WTC11 (cell line): ENCODE measurements around the gene SELENBP1. TPM values are rescaled to one million over a fixed set of nuclear protein-coding genes. Genes with fewer than 3 reads are reported as not detected.
A peak's percentile ranks its signal among the peaks of the same experiment; 100 is the strongest.

ENCODE experiments used
- ATAC-seq: fragments of 200-7000 bp; cut with Tn5 transposase; 2 replicates; pipeline ENCODE4 v1.10.0; 2021; ENCODE audit warnings: mild to moderate bottlenecking, moderate library complexity
- CTCF ChIA-PET: fragments of 300-600 bp; sonication (Branson Sonifier 250); formaldehyde crosslinking; loops from one replicate; lab custom pipeline; 2021; ENCODE audit warnings: antibody characterized with exemption; lab: Charles Lee
- POLR2A ChIA-PET: fragments of 350-600 bp; sonication (Branson Sonifier 250); formaldehyde crosslinking; loops from one replicate; lab custom pipeline; 2021; ENCODE audit warnings: antibody characterized with exemption; lab: Charles Lee
- DNase-seq: peaks from one replicate; pipeline ENCODE4 v3.0.0; 2021; ENCODE audit warnings: low spot score
- H3K27ac Mint-ChIP-seq: 2 replicates; pipeline ENCODE4 v1.8.0; 2021; ENCODE audit warnings: mixed read lengths
- H3K27me3 Mint-ChIP-seq: 2 replicates; pipeline ENCODE4 v1.8.0; 2021; ENCODE audit warnings: low read depth, mild to moderate bottlenecking, moderate library complexity, mixed read lengths
- H3K36me3 Mint-ChIP-seq: 2 replicates; pipeline ENCODE4 v1.8.0; 2021; ENCODE audit warnings: mixed read lengths
- H3K4me1 Mint-ChIP-seq: 2 replicates; pipeline ENCODE4 v1.8.0; 2022; ENCODE audit warnings: mixed read lengths
- H3K4me3 Mint-ChIP-seq: 2 replicates; pipeline ENCODE4 v1.8.0; 2021; ENCODE audit warnings: mild to moderate bottlenecking, moderate library complexity, mixed read lengths
- H3K9me3 Mint-ChIP-seq: 2 replicates; pipeline ENCODE4 v1.8.0; 2021; ENCODE audit warnings: mixed read lengths
- AR ChIP-seq: fragments of 250-450 bp; sonication (Bioruptor Pico); IDR thresholded peaks from 2 replicates; pipeline ENCODE4 v1.9.0; 2021; ENCODE audit warnings: mild to moderate bottlenecking
- ATF2 ChIP-seq: sonication (generic); formaldehyde crosslinking; IDR thresholded peaks from 2 replicates; pipeline ENCODE4 v1.8.1; 2022; ENCODE audit warnings: low read depth, missing genetic modification reagents, borderline replicate concordance
- ERG ChIP-seq: fragments of 250-450 bp; sonication (Bioruptor Pico); IDR thresholded peaks from 2 replicates; pipeline ENCODE4 v1.8.0; 2021; ENCODE audit warnings: mild to moderate bottlenecking
- FOXP1 ChIP-seq: sonication (generic); formaldehyde crosslinking; IDR thresholded peaks from 2 replicates; pipeline ENCODE4 v1.8.0; 2022; ENCODE audit warnings: missing genetic modification reagents, mild to moderate bottlenecking, moderate library complexity, borderline replicate concordance
- HMGA2 ChIP-seq: fragments of 250-450 bp; sonication (Bioruptor Pico); IDR thresholded peaks from 2 replicates; pipeline ENCODE4 v1.4.0; 2021; ENCODE audit warnings: mild to moderate bottlenecking, moderate library complexity
- HMGXB4 ChIP-seq: sonication (generic); formaldehyde crosslinking; IDR thresholded peaks from 2 replicates; pipeline ENCODE4 v1.8.1; 2023; ENCODE audit warnings: mild to moderate bottlenecking, moderate library complexity, missing genetic modification reagents
- MAX ChIP-seq: sonication (generic); formaldehyde crosslinking; IDR thresholded peaks from 2 replicates; pipeline ENCODE4 v1.8.0; 2022; ENCODE audit warnings: mild to moderate bottlenecking, missing genetic modification reagents
- NFYB ChIP-seq: sonication (generic); formaldehyde crosslinking; conservative IDR thresholded peaks from 2 replicates; pipeline ENCODE4 v1.8.0; 2022; ENCODE audit warnings: low read depth, missing genetic modification reagents
- NR2C2 ChIP-seq: sonication (generic); formaldehyde crosslinking; IDR thresholded peaks from 2 replicates; pipeline ENCODE4 v1.8.0; 2022; ENCODE audit warnings: mild to moderate bottlenecking, missing genetic modification reagents
- PRRX2 ChIP-seq: fragments of 250-450 bp; sonication (Bioruptor Pico); IDR thresholded peaks from 2 replicates; pipeline ENCODE4 v1.8.0; 2021; ENCODE audit warnings: mild to moderate bottlenecking
- SOX15 ChIP-seq: fragments of 250-450 bp; sonication (Bioruptor Pico); IDR thresholded peaks from 2 replicates; pipeline ENCODE4 v1.9.0; 2021; ENCODE audit warnings: mild to moderate bottlenecking
- TP53 ChIP-seq: sonication (generic); formaldehyde crosslinking; IDR thresholded peaks from 2 replicates; pipeline ENCODE4 v1.8.1; 2023; ENCODE audit warnings: mild to moderate bottlenecking, missing genetic modification reagents
- ZNF121 ChIP-seq: sonication (generic); formaldehyde crosslinking; IDR thresholded peaks from 2 replicates; pipeline ENCODE4 v1.8.0; 2023; ENCODE audit warnings: missing genetic modification reagents
- ZNF232 ChIP-seq: sonication (generic); formaldehyde crosslinking; IDR thresholded peaks from 2 replicates; pipeline ENCODE4 v1.8.0; 2022; ENCODE audit warnings: mild to moderate bottlenecking, missing genetic modification reagents
- ZNF263 ChIP-seq: sonication (generic); formaldehyde crosslinking; IDR thresholded peaks from 2 replicates; pipeline ENCODE4 v1.8.1; 2022; ENCODE audit warnings: low read depth, mild to moderate bottlenecking, moderate library complexity, missing genetic modification reagents
- ZNF512 ChIP-seq: sonication (generic); formaldehyde crosslinking; IDR thresholded peaks from 2 replicates; pipeline ENCODE4 v1.8.1; 2022; ENCODE audit warnings: missing genetic modification reagents, borderline replicate concordance
- total RNA-seq: library from RNA; stranded (reverse); gene quantifications from 3 replicates; pipeline ENCODE4 v1.2.3, GENCODE V29; 2021

The SELENBP1 gene
- total RNA-seq, 1 experiment from 2014 or later = 17.9 TPM

GRCh38 chr1:151336556-151336955 is 35.9 kb downstream of the SELENBP1 start (continued):
- no peak for TF ChIP-seq ERG

- DNase-seq = no peak
- no peaks in the 10 kb centered on the region; the same call in 1 of the 2 replicates for H3K27me3 Mint-ChIP-seq
- TF ChIP-seq TP53 (CRISPR knock-in tag) = no peak
- TF ChIP-seq ZNF232 (CRISPR knock-in tag) = no peak
- TF ChIP-seq SOX15 (CRISPR knock-in tag) = no peak
- TF ChIP-seq FOXP1 (CRISPR knock-in tag) = no peak
- TF ChIP-seq ZNF263 (CRISPR knock-in tag) = no peak
- TF ChIP-seq NR2C2 (CRISPR knock-in tag) = no peak
- TF ChIP-seq HMGA2 (CRISPR knock-in tag) = no peak
- TF ChIP-seq HMGXB4 (CRISPR knock-in tag) = no peak
- TF ChIP-seq PRRX2 (CRISPR knock-in tag) = no peak
- no peak for TF ChIP-seq ATF2
- TF ChIP-seq, all 79 proteins: peak for 0
- Mint-ChIP-seq H3K27ac (no peak overlapping the region), H3K36me3 (no peaks in the 10 kb centered on the region), H3K4me3 (no peak overlapping the region), H3K9me3 (no peaks in the 10 kb centered on the region), H3K4me1 (no peaks in the 10 kb centered on the region)
- ChIA-PET CTCF (no interaction called here), POLR2A (no interaction called here)
- ATAC-seq = no peak
These were observed 37.7 kb downstream of the SELENBP1 start for GRCh38 chr1:151334822-151335221.

- ChIA-PET POLR2A (interaction anchor here (0.6 to 2.0 kb wide), 12 partner anchors 8 to 213 kb away, joined by 3 to 23 read pairs (median 4); partner anchors contain the start of genes PSMB4 and ZNF687), CTCF (interaction anchor here (0.7 to 2.3 kb wide), 9 partner anchors 12 to 228 kb away, joined by 3 to 48 read pairs (median 5); partner anchors contain the start of gene ZNF687)
- TF ChIP-seq PRRX2 (CRISPR knock-in tag) = no peak
- peak; percentile 62; the same call in 1 of the 2 replicates for TF ChIP-seq ZNF121 (CRISPR knock-in tag)
- no peak for TF ChIP-seq AR (CRISPR knock-in tag)
- no peak for TF ChIP-seq NFYB (CRISPR knock-in tag)
- no peak for TF ChIP-seq MAX (CRISPR knock-in tag)
- TF ChIP-seq ZNF512 = no peak
- peak overlapping the region; percentile 87 for H3K4me3 Mint-ChIP-seq
- H3K4me1 Mint-ChIP-seq = peaks cover 13% of the 10 kb centered on the region
- no peaks in the 10 kb centered on the region for H3K27me3 Mint-ChIP-seq
- H3K9me3 Mint-ChIP-seq = no peaks in the 10 kb centered on the region
- DNase-seq = peak; percentile 43
- H3K27ac Mint-ChIP-seq = peak overlapping the region; percentile 98
- peak; percentile 36 for ATAC-seq
- H3K36me3 Mint-ChIP-seq = peaks cover 7% of the 10 kb centered on the region; the same call in 1 of the 2 replicates
These were observed 44.4 kb downstream of the SELENBP1 start for GRCh38 chr1:151327903-151328674.
